K562 (cell line): ENCODE results near the gene KLHL35. TPM values are rescaled to one million over a fixed set of nuclear protein-coding genes. Genes with fewer than 3 reads are reported as not detected.

ENCODE experiments used
- CTCFL ChIP-seq: IDR thresholded peaks from 2 replicates; pipeline ENCODE4 v1.6.1; 2011; ENCODE audit warnings: borderline replicate concordance, low read depth, mild to moderate bottlenecking, moderate library complexity, low read length; ENCODE audit not compliant: insufficient read depth, poor library complexity, severe bottlenecking
- EGR1 ChIP-seq: fragments of 450-650 bp; conservative IDR thresholded peaks from 2 replicates; pipeline ENCODE4 v1.6.1; 2017; ENCODE audit warnings: mild to moderate bottlenecking
- HDGF ChIP-seq: fragments of 450-650 bp; IDR thresholded peaks from 2 replicates; pipeline ENCODE4 v1.6.1; 2016
- IRF9 ChIP-seq: fragments of 450-650 bp; IDR thresholded peaks from 2 replicates; pipeline ENCODE4 v1.6.1; 2016; ENCODE audit warnings: missing biosample characterization, missing genetic modification characterization
- MBD1 ChIP-seq: fragments of 250-450 bp; sonication (Bioruptor Pico); IDR thresholded peaks from 2 replicates; pipeline ENCODE4 v1.8.0; 2022; ENCODE audit warnings: inconsistent platforms
- NUFIP1 ChIP-seq: fragments of 450-650 bp; IDR thresholded peaks from 2 replicates; pipeline ENCODE4 v1.6.1; 2018; ENCODE audit not compliant: partially characterized antibody
- POLR2G ChIP-seq: fragments of 200-400 bp; formaldehyde crosslinking; IDR thresholded peaks from 2 replicates; pipeline ENCODE4 v1.6.1; 2017; ENCODE audit warnings: low read depth, mild to moderate bottlenecking, antibody characterized with exemption, low read length, moderate library complexity
- RBM25 ChIP-seq: fragments of 200-400 bp; formaldehyde crosslinking; IDR thresholded peaks from 2 replicates; pipeline ENCODE4 v1.6.1; 2018; ENCODE audit warnings: low read length, low read depth, moderate library complexity; ENCODE audit not compliant: severe bottlenecking
- SP1 ChIP-seq: sonication (generic); formaldehyde crosslinking; IDR thresholded peaks from 2 replicates; pipeline ENCODE4 v1.8.1; 2022; ENCODE audit warnings: mild to moderate bottlenecking, missing genetic modification reagents
- ZNF212 ChIP-seq: fragments of 450-650 bp; formaldehyde crosslinking; IDR thresholded peaks from 2 replicates; pipeline ENCODE4 v1.4.0; 2020; ENCODE audit warnings: mild to moderate bottlenecking
- ZNF609 ChIP-seq: sonication (generic); formaldehyde crosslinking; IDR thresholded peaks from 2 replicates; pipeline ENCODE4 v1.8.1; 2023; ENCODE audit warnings: missing genetic modification reagents, mild to moderate bottlenecking, borderline replicate concordance
- ZNF655 ChIP-seq: fragments of 250-450 bp; sonication (Bioruptor Pico); IDR thresholded peaks from 2 replicates; pipeline ENCODE4 v1.5.0; 2021
- polyA plus RNA-seq, 8 experiments: library from polyadenylated mRNA; depleted of rRNA in 4 of 8; stranded (reverse) in 5 of 8; unstranded in 3 of 8; fragments of >200 nt; fragmentation: Nextera tagmentation in 2 of 8; fragmentation: Illumina TruSeq in 1 of 8; extraction: Ambion mirVana in 2 of 8; extraction: Trizol in 1 of 8; gene quantifications; 2 replicates each; pipeline versions ENCODE4 v1.2.1 to v1.2.3, GENCODE V29; 2011 to 2014; ENCODE audit warnings: inconsistent platforms in 1 of 8, missing spikeins in 1 of 8
- total RNA-seq, 7 experiments: library from RNA; depleted of rRNA in 6 of 7; stranded (reverse); fragments of >200 nt in 6 of 7; fragmentation: Illumina TruSeq in 2 of 7; extraction: Trizol in 2 of 7; gene quantifications; 2 replicates each; pipeline versions ENCODE4 v1.2.1 to v1.2.3, GENCODE V29; 2011 to 2021; ENCODE audit warnings: low replicate concordance in 1 of 7

Gene KLHL35
- total and polyA plus RNA-seq, 9 of the 15 experiments (the other 6 are each of a cell fraction or from before 2014, with no cell fraction given), result not detected

GRCh38 chr11:75480185-75481175, 47.5 kb upstream of the KLHL35 start (continued):
- TF ChIP-seq MBD1 (CRISPR knock-in tag) (no peak), SP1 (CRISPR knock-in tag) (no peak), ZNF655 (CRISPR knock-in tag) (no peak), IRF9 (tag) (no peak), RBM25 (peak; percentile 98), EGR1 (no peak), POLR2G (no peak), CTCFL (no peak), ZNF609 (no peak), HDGF (peak; percentile 91), ZNF212 (CRISPR knock-in tag) (no peak), NUFIP1 (no peak)
